H9 (cell line): Measurements from ENCODE around the gene STIMATE. TPM values are rescaled to one million over a fixed set of nuclear protein-coding genes. Genes with fewer than 3 reads are reported as not detected.

Experiments used
- DNase-seq: peaks from one replicate; pipeline ENCODE4 v3.0.0-alpha.2; 2017
- H2AFZ ChIP-seq: one replicate; pipeline ENCODE4 v1.6.1; 2013; ENCODE audit warnings: mild to moderate bottlenecking, low read length, control low read depth, moderate library complexity
- H2AK5ac ChIP-seq: 2 replicates; pipeline ENCODE4 v1.6.1; 2013; ENCODE audit warnings: low read length, control low read depth, mixed read lengths; ENCODE audit not compliant: insufficient read length
- H2BK120ac ChIP-seq: one replicate; pipeline ENCODE4 v1.6.1; 2013; ENCODE audit warnings: low read depth, mild to moderate bottlenecking, low read length, control low read depth, inconsistent platforms; ENCODE audit not compliant: poor library complexity, severe bottlenecking
- H2BK12ac ChIP-seq: 2 replicates; pipeline ENCODE4 v1.6.1; 2013; ENCODE audit warnings: low read length, control low read depth, mixed read lengths, low read depth; ENCODE audit not compliant: insufficient read length
- H2BK15ac ChIP-seq: 2 replicates; pipeline ENCODE4 v1.6.1; 2013; ENCODE audit warnings: low read depth, low read length, control low read depth
- H2BK20ac ChIP-seq: one replicate; pipeline ENCODE4 v1.6.1; 2013; ENCODE audit warnings: low read depth, mild to moderate bottlenecking, low read length, control low read depth, inconsistent platforms; ENCODE audit not compliant: poor library complexity, severe bottlenecking
- H2BK5ac ChIP-seq: 2 replicates; pipeline ENCODE4 v1.6.1; 2013; ENCODE audit warnings: low read length, control low read depth, mixed read lengths; ENCODE audit not compliant: insufficient read length
- H3K14ac ChIP-seq: 2 replicates; pipeline ENCODE4 v1.6.1; 2013; ENCODE audit warnings: low read length, control low read depth; ENCODE audit not compliant: insufficient read depth
- H3K18ac ChIP-seq: 2 replicates; pipeline ENCODE4 v1.6.1; 2013; ENCODE audit warnings: low read depth, mild to moderate bottlenecking, mixed read lengths, low read length, control low read depth; ENCODE audit not compliant: insufficient read length
- H3K23ac ChIP-seq: 2 replicates; pipeline ENCODE4 v1.6.1; 2013; ENCODE audit warnings: low read length, control low read depth, mixed read lengths, low read depth; ENCODE audit not compliant: insufficient read length
- H3K23me2 ChIP-seq: 2 replicates; pipeline ENCODE4 v1.6.1; 2013; ENCODE audit warnings: low read depth, mild to moderate bottlenecking, mixed read lengths, low read length, control low read depth; ENCODE audit not compliant: insufficient read length, poor library complexity, severe bottlenecking
- H3K27ac ChIP-seq: 2 replicates; pipeline ENCODE4 v1.5.1; 2013; ENCODE audit warnings: low read length, control low read depth, mixed read lengths, low read depth; ENCODE audit not compliant: insufficient read length
- H3K27me3 ChIP-seq: 2 replicates; pipeline ENCODE4 v1.6.1; 2013; ENCODE audit warnings: low read length, control low read depth, inconsistent platforms; ENCODE audit not compliant: insufficient read depth
- H3K4ac ChIP-seq: 2 replicates; pipeline ENCODE4 v1.6.1; 2013; ENCODE audit warnings: low read depth, mild to moderate bottlenecking, control low read depth, inconsistent platforms, low read length, moderate library complexity
- H3K4me1 ChIP-seq: 2 replicates; pipeline ENCODE4 v1.6.1; 2013; ENCODE audit warnings: low read length, control low read depth, inconsistent platforms; ENCODE audit not compliant: insufficient read depth
- H3K4me2 ChIP-seq: 2 replicates; pipeline ENCODE4 v1.6.1; 2013; ENCODE audit warnings: low read length, control low read depth, mixed read lengths; ENCODE audit not compliant: insufficient read length, insufficient read depth
- H3K56ac ChIP-seq: 2 replicates; pipeline ENCODE4 v1.6.1; 2013; ENCODE audit warnings: low read depth, mild to moderate bottlenecking, mixed read lengths, low read length, control low read depth; ENCODE audit not compliant: insufficient read length
- H3K79me1 ChIP-seq: 2 replicates; pipeline ENCODE4 v1.6.1; 2013; ENCODE audit warnings: low read depth, mild to moderate bottlenecking, moderate library complexity, low read length, control low read depth, inconsistent platforms; ENCODE audit not compliant: insufficient read depth, poor library complexity, severe bottlenecking
- H3K79me2 ChIP-seq: 2 replicates; pipeline ENCODE4 v1.6.1; 2013; ENCODE audit warnings: low read length, control low read depth, inconsistent platforms; ENCODE audit not compliant: insufficient read depth
- H3K9ac ChIP-seq: 2 replicates; pipeline ENCODE4 v1.6.1; 2013; ENCODE audit warnings: low read length, control low read depth, mixed read lengths; ENCODE audit not compliant: insufficient read length; ENCODE audit errors: extremely low read depth
- H3K9me3 ChIP-seq: one replicate; pipeline ENCODE4 v1.6.1; 2013; ENCODE audit warnings: low read depth, low read length, inconsistent platforms; ENCODE audit not compliant: control insufficient read depth
- H3T11ph ChIP-seq: one replicate; pipeline ENCODE4 v1.6.1; 2013; ENCODE audit warnings: mild to moderate bottlenecking, low read length, control low read depth, inconsistent platforms
- H4K20me1 ChIP-seq: one replicate; pipeline ENCODE4 v1.6.1; 2013; ENCODE audit not compliant: control insufficient read depth, insufficient read length, insufficient read depth
- H4K5ac ChIP-seq: 2 replicates; pipeline ENCODE4 v1.6.1; 2013; ENCODE audit warnings: low read depth, mild to moderate bottlenecking, mixed read lengths, low read length, control low read depth; ENCODE audit not compliant: insufficient read length
- H4K8ac ChIP-seq: replicated peaks from 2 replicates; pipeline ENCODE4 v1.6.1; 2013; ENCODE audit warnings: low read length, control low read depth, mixed read lengths, low read depth; ENCODE audit not compliant: insufficient read length
- H4K91ac ChIP-seq: 2 replicates; pipeline ENCODE4 v1.6.1; 2013; ENCODE audit warnings: low read depth, mild to moderate bottlenecking, moderate library complexity, mixed read lengths, low read length, control low read depth; ENCODE audit not compliant: insufficient read length
- H3K27ac Mint-ChIP-seq, 3 experiments: 2 replicates in 2 of 3; 3 replicates in 1 of 3; pipeline ENCODE4 v1.8.0; 2020 to 2021; ENCODE audit warnings: mixed read lengths in 3 of 3, mild to moderate bottlenecking in 1 of 3, moderate library complexity in 1 of 3
- H3K27me3 Mint-ChIP-seq: 2 replicates; pipeline ENCODE4 v1.8.0; 2021; ENCODE audit warnings: low read depth, mild to moderate bottlenecking, moderate library complexity, mixed read lengths
- H3K36me3 Mint-ChIP-seq, 3 experiments: 2 replicates in 2 of 3; 3 replicates in 1 of 3; pipeline ENCODE4 v1.8.0; 2020 to 2021; ENCODE audit warnings: low read depth in 3 of 3, mixed read lengths in 3 of 3; ENCODE audit not compliant: insufficient read depth in 1 of 3
- H3K4me1 Mint-ChIP-seq, 2 experiments: 2 replicates each; pipeline ENCODE4 v1.8.0; 2020; ENCODE audit warnings: mixed read lengths in 2 of 2
- H3K4me3 Mint-ChIP-seq, 2 experiments: 2 replicates in 1 of 2; 3 replicates in 1 of 2; pipeline ENCODE4 v1.8.0; 2020 to 2021; ENCODE audit warnings: mild to moderate bottlenecking in 2 of 2, mixed read lengths in 2 of 2, moderate library complexity in 1 of 2
- H3K9me3 Mint-ChIP-seq, 2 experiments: 2 replicates in 1 of 2; 3 replicates in 1 of 2; pipeline ENCODE4 v1.8.0; 2020; ENCODE audit warnings: mild to moderate bottlenecking in 2 of 2, mixed read lengths in 2 of 2, moderate library complexity in 1 of 2
- CTCF ChIP-seq: fragments of 200-600 bp; sonication (generic); conservative IDR thresholded peaks from 3 replicates; pipeline ENCODE4 v1.8.0; 2021; ENCODE audit warnings: antibody characterized with exemption, mild to moderate bottlenecking
- WGBS: extraction: QIAGEN DNeasy Blood & Tissue Kit; methylation state at CpG from one replicate; pipeline ENCODE4 v1.1.7; 2013; ENCODE audit warnings: missing lambda C conversion rate, low lambda C conversion rate, mixed read lengths; ENCODE audit not compliant: insufficient read length; ENCODE audit errors: extremely low coverage; 5-methylcytosine and 5-hydroxymethylcytosine counted together
- total RNA-seq: library from RNA; stranded (reverse); gene quantifications from 2 replicates; pipeline ENCODE4 v1.2.1, GENCODE V29; 2021

The STIMATE gene
- total RNA-seq, 1 experiment from 2014 or later: 25.6 TPM

- H3K27me3 ChIP-seq: no peaks in the 10 kb centered on the region
- H3K27me3 Mint-ChIP-seq: no peaks in the 10 kb centered on the region
- no CpG with 5 or more reads among the region's 3 CpGs for WGBS
Measured at GRCh38 chr3:52857133-52857532, 40.2 kb downstream of the STIMATE start.

More at GRCh38 chr3:52857133-52857532, 40.2 kb downstream of the STIMATE start:
- H3K18ac ChIP-seq: no peak overlapping the region
- no peak overlapping the region for H3K56ac ChIP-seq
- Mint-ChIP-seq H3K9me3 (no peaks in the 10 kb centered on the region), H3K4me1 (no peaks in the 10 kb centered on the region), H3K36me3 (peaks cover 0 to 2% (median 2%) of the 10 kb centered on the region in 3 experiments; a peak in 3 of 7 replicates), H3K4me3 (no peak overlapping the region), H3K27ac (no peak overlapping the region)
- no peak overlapping the region for H3K14ac ChIP-seq
- no peak for DNase-seq
- H3T11ph ChIP-seq: no peak overlapping the region
- H3K23ac ChIP-seq: no peak overlapping the region
- no peak overlapping the region for H2BK12ac ChIP-seq
- no peaks in the 10 kb centered on the region for H3K9me3 ChIP-seq
- H2AK5ac ChIP-seq: no peak overlapping the region
- H2BK20ac ChIP-seq: no peak overlapping the region
- H4K5ac ChIP-seq: no peak overlapping the region
- no peaks in the 10 kb centered on the region for H3K23me2 ChIP-seq
- no peaks in the 10 kb centered on the region for H4K20me1 ChIP-seq
- H3K79me2 ChIP-seq: no peaks in the 10 kb centered on the region
- no peak overlapping the region for H4K8ac ChIP-seq
- H3K4me1 ChIP-seq: no peaks in the 10 kb centered on the region
- H3K4ac ChIP-seq: no peak overlapping the region
- no peak overlapping the region for H3K9ac ChIP-seq
- H2BK120ac ChIP-seq: no peak overlapping the region
- no peak overlapping the region for H2BK5ac ChIP-seq
- no peak overlapping the region for H3K27ac ChIP-seq
- H3K79me1 ChIP-seq: no peaks in the 10 kb centered on the region
- no peak overlapping the region for H4K91ac ChIP-seq
- no peak overlapping the region for H2AFZ ChIP-seq
- TF ChIP-seq CTCF: no peak
- H2BK15ac ChIP-seq: no peak overlapping the region
- H3K4me2 ChIP-seq: no peak overlapping the region
